Psoas muscle (tissue), 8 donors: Measurements from ENCODE around the gene MYO1D. TPM values are rescaled to one million over a fixed set of nuclear protein-coding genes. Genes with fewer than 3 reads are reported as not detected.

Experiments used
- ATAC-seq, 4 donors: fragments of 200-7000 bp; cut with Tn5 transposase; one replicate each; pipeline ENCODE4 v1.9.1; 2020; ENCODE audit warnings: moderate library complexity in 3 of 4, mild to moderate bottlenecking in 2 of 4
- DNase-seq, 2 donors: peaks; one replicate each; pipeline ENCODE4 v3.0.0-alpha.2; 2020
- H3K27ac ChIP-seq: fragments of 200-600 bp; one replicate; pipeline ENCODE4 v1.8.0; 2022
- H3K27me3 ChIP-seq, 3 donors: fragments of 200-600 bp in 1 of 3; one replicate each; pipeline versions ENCODE4 v1.6.1 to v1.8.0; 2013 to 2022; ENCODE audit warnings: low read length in 2 of 3, mild to moderate bottlenecking in 2 of 3, moderate library complexity in 1 of 3; ENCODE audit not compliant: insufficient read depth in 3 of 3
- H3K36me3 ChIP-seq, 2 donors: fragments of 200-600 bp in 1 of 2; one replicate each; pipeline versions ENCODE4 v1.6.1 to v1.8.0; 2013 to 2022; ENCODE audit warnings: low read depth in 1 of 2, mild to moderate bottlenecking in 1 of 2, moderate library complexity in 1 of 2; ENCODE audit not compliant: insufficient read depth in 1 of 2
- H3K4me1 ChIP-seq: fragments of 200-600 bp; one replicate; pipeline ENCODE4 v1.8.0; 2022
- H3K4me3 ChIP-seq: fragments of 200-600 bp; one replicate; pipeline ENCODE4 v1.8.0; 2022; ENCODE audit warnings: mild to moderate bottlenecking
- H3K9me3 ChIP-seq: fragments of 200-600 bp; one replicate; pipeline ENCODE4 v1.8.0; 2022
- CTCF ChIP-seq: fragments of 200-600 bp; IDR thresholded peaks from one replicate; pipeline ENCODE4 v1.8.0; 2022; ENCODE audit warnings: antibody characterized with exemption
- WGBS, 3 donors: extraction: QIAGEN DNeasy Blood & Tissue Kit; methylation state at CpG; one replicate each; pipeline versions ENCODE4 v1.1.6 to v1.1.7; 2013; 5-methylcytosine and 5-hydroxymethylcytosine counted together
- intact Hi-C, 2 donors: fragments of 100-400 bp; cut with DNase I; formaldehyde crosslinking; loops; one replicate each; pipeline versions ENCODE4 v1.11.0 to v1.14.2; 2022
- polyA plus RNA-seq, 3 donors: library from polyadenylated mRNA; stranded (reverse); fragments of 200-250 nt; gene quantifications; one replicate each; pipeline ENCODE4 v1.2.3, GENCODE V29; 2013
- total RNA-seq, 4 donors: library from RNA; stranded (reverse); fragmentation: NEBNext Ultra II Directional in 2 of 4; extraction: Animal tissue kit (Norgen Biotek cat#: 25700) in 2 of 4; gene quantifications; one replicate each; pipeline versions ENCODE4 v1.2.1 to v1.2.4, GENCODE V29; 2021 to 2023
- donor health status: healthy with polysubstance abuse.
- donor health status: DM: no; HTN: no; CAD: no; lungs with moderate emphysema.
- donor health status: Bipolar disorder and iron deficiency.
- donor health status: healthy.
- donor health status: DM: yes; HTN: yes; CAD: no.
- donor health status: DM: no; HTN: no; CAD: no.
- donor health status: DM: no; HTN: no; CAD: no.
- donor health status: DM: yes; HTN: yes; CAD: no.

MYO1D gene
- total and polyA plus RNA-seq, 7 donors = 1.8 to 5.9 (median 4.1) TPM

GRCh38 chr17:32756696-32757095, 120.2 kb downstream of the MYO1D start:
- intact Hi-C loops = loop anchor here (10.0 kb wide), 3 partner anchors 272 to 502 kb away; partner anchors contain the start of gene CDK5R1 (in 1 of the 2)
- TF ChIP-seq CTCF = no peak
- H3K4me3 ChIP-seq = no peak overlapping the region
- H3K27ac ChIP-seq = no peak overlapping the region
- ATAC-seq (no peak), DNase-seq (no peak)
- no peaks in the 10 kb centered on the region for H3K4me1 ChIP-seq
- 96 to 100% (median 98%) methylated on average over 1 of the region's 1 CpG for WGBS, 3 donors
- no peaks in the 10 kb centered on the region for H3K9me3 ChIP-seq
- no peaks in the 10 kb centered on the region for H3K27me3 ChIP-seq
- H3K36me3 ChIP-seq = peaks cover 0 to 4% of the 10 kb centered on the region in 2 donors

GRCh38 chr17:32755045-32755805, 121.7 kb downstream of the MYO1D start:
- whole genome bisulfite sequencing, 3 donors = 71 to 77% (median 74%) methylated on average over 7 of the region's 7 CpGs
- peak; percentile 41 for TF ChIP-seq CTCF
- Histone ChIP-seq H3K36me3 (peaks cover 0 to 4% of the 10 kb centered on the region in 2 donors), H3K27ac (no peak overlapping the region), H3K4me3 (no peak overlapping the region), H3K9me3 (no peaks in the 10 kb centered on the region), H3K27me3 (no peaks in the 10 kb centered on the region), H3K4me1 (no peaks in the 10 kb centered on the region)
- intact Hi-C loops = loop anchor here (2.0 to 10.0 kb wide), 4 partner anchors 96 to 500 kb away; partner anchors contain the start of gene CDK5R1 (in 1 of the 2)
- DNase-seq (no peak), ATAC-seq (peak in 3 of 4 donors; percentile 47 to 73 (median 53))

- Histone ChIP-seq H3K27me3 (no peaks in the 10 kb centered on the region), H3K27ac (no peak overlapping the region), H3K9me3 (no peaks in the 10 kb centered on the region), H3K36me3 (peaks cover 0 to 4% of the 10 kb centered on the region in 2 donors), H3K4me1 (no peaks in the 10 kb centered on the region), H3K4me3 (no peak overlapping the region)
- intact Hi-C loops = loop anchor here (10.0 kb wide), 3 partner anchors 268 to 498 kb away; partner anchors contain the start of gene CDK5R1 (in 1 of the 2)
- ATAC-seq = no peak
- 97 to 100% (median 97%) methylated on average over 4 of the region's 4 CpGs for WGBS, 3 donors
- DNase-seq = no peak
- no peak for TF ChIP-seq CTCF
Measured at GRCh38 chr17:32752934-32753333, 124.0 kb downstream of the MYO1D start.

GRCh38 chr17:32747856-32748255, 129.1 kb downstream of the MYO1D start:
- Histone ChIP-seq H3K27me3 (no peaks in the 10 kb centered on the region), H3K4me1 (no peaks in the 10 kb centered on the region), H3K4me3 (no peak overlapping the region), H3K9me3 (no peaks in the 10 kb centered on the region), H3K27ac (no peak overlapping the region), H3K36me3 (peaks cover 0 to 2% of the 10 kb centered on the region in 2 donors)
- intact Hi-C loops = loop anchor here in 1 of 2 donors (10.0 kb wide), 1 partner anchor 243 kb away; no protein-coding TSS in a partner anchor
- no peak for ATAC-seq
- DNase-seq = no peak
- no peak for TF ChIP-seq CTCF
- WGBS, 3 donors = 70 to 80% (median 75%) methylated on average over 2 of the region's 2 CpGs
